SK-N-SH treated with all-trans-retinoic acid at 6 μM for 48 hours (cell line): ENCODE data around the gene RSPRY1.

Experiments
- ATAC-seq: fragments of 200-7000 bp; cut with Tn5 transposase; 3 replicates; pipeline ENCODE4 v1.9.1; 2020; ENCODE audit warnings: mild to moderate bottlenecking, moderate library complexity
- ARNTL ChIP-seq: fragments of 450-650 bp; formaldehyde crosslinking; IDR thresholded peaks from 2 replicates; pipeline ENCODE4 v1.5.0; 2020; ENCODE audit warnings: low read depth, mild to moderate bottlenecking, moderate library complexity, borderline replicate concordance
- CREB5 ChIP-seq: fragments of 250-450 bp; sonication (Bioruptor Pico); IDR thresholded peaks from 2 replicates; pipeline ENCODE4 v1.5.1; 2020; ENCODE audit warnings: low read depth, mild to moderate bottlenecking, moderate library complexity
- CSDC2 ChIP-seq: fragments of 250-450 bp; sonication (Bioruptor Pico); IDR thresholded peaks from 2 replicates; pipeline ENCODE4 v1.5.0; 2020; ENCODE audit warnings: mild to moderate bottlenecking, moderate library complexity
- ESRRG ChIP-seq: fragments of 250-450 bp; sonication (Bioruptor Pico); IDR thresholded peaks from 2 replicates; pipeline ENCODE4 v1.6.1; 2021; ENCODE audit warnings: mild to moderate bottlenecking
- GLIS3 ChIP-seq: fragments of 250-450 bp; sonication (Bioruptor Pico); IDR thresholded peaks from 2 replicates; pipeline ENCODE4 v1.5.0; 2020; ENCODE audit warnings: mild to moderate bottlenecking, moderate library complexity
- ISL1 ChIP-seq: fragments of 250-450 bp; sonication (Bioruptor Pico); IDR thresholded peaks from 2 replicates; pipeline ENCODE4 v2.1.2; 2022; ENCODE audit warnings: mild to moderate bottlenecking, moderate library complexity
- OSR1 ChIP-seq: fragments of 250-450 bp; sonication (Bioruptor Pico); IDR thresholded peaks from 2 replicates; pipeline ENCODE4 v1.8.0; 2022; ENCODE audit warnings: moderate library complexity, mild to moderate bottlenecking, inconsistent platforms
- RARB ChIP-seq: fragments of 250-450 bp; sonication (Bioruptor Pico); IDR thresholded peaks from 2 replicates; pipeline ENCODE4 v1.8.0; 2021; ENCODE audit warnings: mild to moderate bottlenecking, moderate library complexity
- SNAI2 ChIP-seq: fragments of 250-450 bp; sonication (Bioruptor Pico); IDR thresholded peaks from 2 replicates; pipeline ENCODE4 v1.5.0; 2020; ENCODE audit warnings: mild to moderate bottlenecking, moderate library complexity
- TCF4 ChIP-seq: fragments of 250-450 bp; sonication (Bioruptor Pico); IDR thresholded peaks from 2 replicates; pipeline ENCODE4 v1.8.0; 2021; ENCODE audit warnings: mild to moderate bottlenecking, moderate library complexity, borderline replicate concordance
- TOX ChIP-seq: fragments of 250-450 bp; sonication (Bioruptor Pico); IDR thresholded peaks from 2 replicates; pipeline ENCODE4 v1.8.0; 2021; ENCODE audit warnings: mild to moderate bottlenecking, moderate library complexity, borderline replicate concordance
- ZFP3 ChIP-seq: fragments of 250-450 bp; sonication (Bioruptor Pico); IDR thresholded peaks from 2 replicates; pipeline ENCODE4 v1.5.0; 2020; ENCODE audit warnings: mild to moderate bottlenecking, moderate library complexity
- ZNF565 ChIP-seq: fragments of 450-650 bp; formaldehyde crosslinking; conservative IDR thresholded peaks from 2 replicates; pipeline ENCODE4 v1.5.0; 2020; ENCODE audit warnings: low read depth, mild to moderate bottlenecking, moderate library complexity
- ZNF70 ChIP-seq: fragments of 450-650 bp; formaldehyde crosslinking; IDR thresholded peaks from 2 replicates; pipeline ENCODE4 v1.5.0; 2020; ENCODE audit warnings: mild to moderate bottlenecking, moderate library complexity
- TF ChIP-seq, protein P1 (sequence below): fragments of 250-450 bp; sonication (Bioruptor Pico); IDR thresholded peaks from 2 replicates; pipeline ENCODE4 v1.8.0; 2021; ENCODE audit warnings: low read depth, mild to moderate bottlenecking, moderate library complexity, borderline replicate concordance
- TF ChIP-seq, protein P2 (sequence below): fragments of 250-450 bp; sonication (Bioruptor Pico); IDR thresholded peaks from 2 replicates; pipeline ENCODE4 v1.5.0; 2020; ENCODE audit warnings: mild to moderate bottlenecking, moderate library complexity
- TF ChIP-seq, protein P3 (sequence below): fragments of 250-450 bp; sonication (Bioruptor Pico); IDR thresholded peaks from 2 replicates; pipeline ENCODE4 v1.8.0; 2020; ENCODE audit warnings: mild to moderate bottlenecking, moderate library complexity, borderline replicate concordance

The RSPRY1 gene

GRCh38 chr16:57252148-57252721, 66.1 kb downstream of the RSPRY1 start:
- no peak for ATAC-seq
- TF ChIP-seq TCF4 (CRISPR knock-in tag): no peak
- no peak for TF ChIP-seq TOX (CRISPR knock-in tag)
- TF ChIP-seq CSDC2 (CRISPR knock-in tag): no peak
- TF ChIP-seq, protein P1, sequence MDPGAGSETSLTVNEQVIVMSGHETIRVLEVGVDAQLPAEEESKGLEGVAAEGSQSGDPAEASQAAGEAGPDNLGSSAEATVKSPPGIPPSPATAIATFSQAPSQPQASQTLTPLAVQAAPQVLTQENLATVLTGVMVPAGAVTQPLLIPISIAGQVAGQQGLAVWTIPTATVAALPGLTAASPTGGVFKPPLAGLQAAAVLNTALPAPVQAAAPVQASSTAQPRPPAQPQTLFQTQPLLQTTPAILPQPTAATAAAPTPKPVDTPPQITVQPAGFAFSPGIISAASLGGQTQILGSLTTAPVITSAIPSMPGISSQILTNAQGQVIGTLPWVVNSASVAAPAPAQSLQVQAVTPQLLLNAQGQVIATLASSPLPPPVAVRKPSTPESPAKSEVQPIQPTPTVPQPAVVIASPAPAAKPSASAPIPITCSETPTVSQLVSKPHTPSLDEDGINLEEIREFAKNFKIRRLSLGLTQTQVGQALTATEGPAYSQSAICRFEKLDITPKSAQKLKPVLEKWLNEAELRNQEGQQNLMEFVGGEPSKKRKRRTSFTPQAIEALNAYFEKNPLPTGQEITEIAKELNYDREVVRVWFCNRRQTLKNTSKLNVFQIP (CRISPR knock-in tag): no peak
- TF ChIP-seq ARNTL (CRISPR knock-in tag): no peak
- TF ChIP-seq OSR1: no peak
- TF ChIP-seq CREB5 (CRISPR knock-in tag): no peak
- TF ChIP-seq SNAI2 (CRISPR knock-in tag): no peak
- no peak for TF ChIP-seq GLIS3 (CRISPR knock-in tag)
- TF ChIP-seq ZNF565 (CRISPR knock-in tag): no peak
- TF ChIP-seq ISL1 (CRISPR knock-in tag): no peak
- TF ChIP-seq, protein P2, sequence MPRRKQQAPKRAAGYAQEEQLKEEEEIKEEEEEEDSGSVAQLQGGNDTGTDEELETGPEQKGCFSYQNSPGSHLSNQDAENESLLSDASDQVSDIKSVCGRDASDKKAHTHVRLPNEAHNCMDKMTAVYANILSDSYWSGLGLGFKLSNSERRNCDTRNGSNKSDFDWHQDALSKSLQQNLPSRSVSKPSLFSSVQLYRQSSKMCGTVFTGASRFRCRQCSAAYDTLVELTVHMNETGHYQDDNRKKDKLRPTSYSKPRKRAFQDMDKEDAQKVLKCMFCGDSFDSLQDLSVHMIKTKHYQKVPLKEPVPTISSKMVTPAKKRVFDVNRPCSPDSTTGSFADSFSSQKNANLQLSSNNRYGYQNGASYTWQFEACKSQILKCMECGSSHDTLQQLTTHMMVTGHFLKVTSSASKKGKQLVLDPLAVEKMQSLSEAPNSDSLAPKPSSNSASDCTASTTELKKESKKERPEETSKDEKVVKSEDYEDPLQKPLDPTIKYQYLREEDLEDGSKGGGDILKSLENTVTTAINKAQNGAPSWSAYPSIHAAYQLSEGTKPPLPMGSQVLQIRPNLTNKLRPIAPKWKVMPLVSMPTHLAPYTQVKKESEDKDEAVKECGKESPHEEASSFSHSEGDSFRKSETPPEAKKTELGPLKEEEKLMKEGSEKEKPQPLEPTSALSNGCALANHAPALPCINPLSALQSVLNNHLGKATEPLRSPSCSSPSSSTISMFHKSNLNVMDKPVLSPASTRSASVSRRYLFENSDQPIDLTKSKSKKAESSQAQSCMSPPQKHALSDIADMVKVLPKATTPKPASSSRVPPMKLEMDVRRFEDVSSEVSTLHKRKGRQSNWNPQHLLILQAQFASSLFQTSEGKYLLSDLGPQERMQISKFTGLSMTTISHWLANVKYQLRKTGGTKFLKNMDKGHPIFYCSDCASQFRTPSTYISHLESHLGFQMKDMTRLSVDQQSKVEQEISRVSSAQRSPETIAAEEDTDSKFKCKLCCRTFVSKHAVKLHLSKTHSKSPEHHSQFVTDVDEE (CRISPR knock-in tag): no peak
- no peak for TF ChIP-seq ZFP3 (CRISPR knock-in tag)
- TF ChIP-seq, protein P3, sequence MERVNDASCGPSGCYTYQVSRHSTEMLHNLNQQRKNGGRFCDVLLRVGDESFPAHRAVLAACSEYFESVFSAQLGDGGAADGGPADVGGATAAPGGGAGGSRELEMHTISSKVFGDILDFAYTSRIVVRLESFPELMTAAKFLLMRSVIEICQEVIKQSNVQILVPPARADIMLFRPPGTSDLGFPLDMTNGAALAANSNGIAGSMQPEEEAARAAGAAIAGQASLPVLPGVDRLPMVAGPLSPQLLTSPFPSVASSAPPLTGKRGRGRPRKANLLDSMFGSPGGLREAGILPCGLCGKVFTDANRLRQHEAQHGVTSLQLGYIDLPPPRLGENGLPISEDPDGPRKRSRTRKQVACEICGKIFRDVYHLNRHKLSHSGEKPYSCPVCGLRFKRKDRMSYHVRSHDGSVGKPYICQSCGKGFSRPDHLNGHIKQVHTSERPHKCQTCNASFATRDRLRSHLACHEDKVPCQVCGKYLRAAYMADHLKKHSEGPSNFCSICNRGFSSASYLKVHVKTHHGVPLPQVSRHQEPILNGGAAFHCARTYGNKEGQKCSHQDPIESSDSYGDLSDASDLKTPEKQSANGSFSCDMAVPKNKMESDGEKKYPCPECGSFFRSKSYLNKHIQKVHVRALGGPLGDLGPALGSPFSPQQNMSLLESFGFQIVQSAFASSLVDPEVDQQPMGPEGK: no peak
- no peak for TF ChIP-seq ESRRG (CRISPR knock-in tag)

GRCh38 chr16:57253466-57253865, 67.3 kb downstream of the RSPRY1 start:
- ATAC-seq: no peak
- TF ChIP-seq, protein P3: no peak
- TF ChIP-seq ZNF70 (CRISPR knock-in tag) (no peak), CREB5 (CRISPR knock-in tag) (no peak), RARB (CRISPR knock-in tag) (no peak)
- TF ChIP-seq, protein P2 (CRISPR knock-in tag): no peak
